Stimulated activated CD8-positive, alpha-beta memory T cell treated with anti-CD3 and anti-CD28 coated beads, Interleukin-7, amount 100 ng/mL, for 4 hours (primary cell): Measurements from ENCODE around the gene DCUN1D1.

Experiments used
- DNase-seq, 2 donors: peaks; one replicate each; pipeline ENCODE4 v3.0.0-alpha.2; 2020; ENCODE audit warnings: low read depth in 2 of 2

Gene DCUN1D1

GRCh38 chr3:182936239-182936917 lies 44.0 kb downstream of the DCUN1D1 start:
- DNase-seq, result no peak

- DNase-seq, result no peak
Observed at GRCh38 chr3:182935803-182936202, 44.5 kb downstream of the DCUN1D1 start.

DNA sequence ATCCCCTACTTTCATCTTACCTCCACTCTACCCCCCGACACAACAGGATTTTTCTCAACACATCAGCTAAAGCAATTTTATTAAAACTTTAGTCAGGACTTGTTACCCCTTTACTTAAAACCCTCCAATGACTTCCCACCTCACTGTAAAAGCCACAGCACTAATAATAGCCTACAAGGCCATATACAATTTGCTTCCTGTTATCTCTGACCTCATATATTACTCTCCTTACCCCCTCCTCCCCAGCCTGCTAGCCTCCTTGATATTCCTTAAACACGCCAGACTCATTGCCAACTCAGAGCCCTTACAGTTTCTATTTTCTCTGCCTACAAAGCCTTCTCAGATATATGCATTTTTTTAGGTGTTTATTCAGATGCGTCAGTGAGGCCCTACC lies 54.4 kb downstream of the DCUN1D1 start:
- DNase-seq, result no peak

DNA sequence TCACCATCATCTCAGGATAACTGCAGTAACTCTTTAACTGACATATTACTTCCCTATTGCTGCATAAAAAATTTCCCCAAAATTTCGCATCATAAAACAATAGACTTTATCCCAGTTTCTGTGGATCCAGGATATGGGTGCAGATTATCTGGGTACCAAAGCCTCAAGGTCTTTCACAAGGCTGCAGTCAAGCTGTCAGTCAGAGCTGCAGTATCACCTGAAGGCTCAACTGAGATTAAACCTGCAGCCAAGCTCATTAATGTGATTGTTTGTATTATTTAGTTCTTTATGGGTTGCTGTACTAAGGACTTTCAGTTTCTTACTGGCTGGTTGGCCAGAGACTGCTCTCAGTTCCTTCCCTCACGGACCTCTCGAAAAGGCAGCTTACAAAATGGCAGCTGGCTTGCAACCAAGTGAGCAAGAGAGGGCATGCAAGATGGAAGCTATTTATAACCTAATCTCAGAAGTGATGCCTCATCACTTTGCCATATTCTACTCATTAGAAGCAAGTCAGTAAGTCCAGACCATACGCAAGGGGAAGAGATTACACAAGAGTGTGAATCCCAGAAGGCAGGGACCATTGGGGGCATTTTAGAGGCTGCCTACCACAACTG lies 54.9 kb downstream of the DCUN1D1 start:
- DNase-seq, result no peak

DNA sequence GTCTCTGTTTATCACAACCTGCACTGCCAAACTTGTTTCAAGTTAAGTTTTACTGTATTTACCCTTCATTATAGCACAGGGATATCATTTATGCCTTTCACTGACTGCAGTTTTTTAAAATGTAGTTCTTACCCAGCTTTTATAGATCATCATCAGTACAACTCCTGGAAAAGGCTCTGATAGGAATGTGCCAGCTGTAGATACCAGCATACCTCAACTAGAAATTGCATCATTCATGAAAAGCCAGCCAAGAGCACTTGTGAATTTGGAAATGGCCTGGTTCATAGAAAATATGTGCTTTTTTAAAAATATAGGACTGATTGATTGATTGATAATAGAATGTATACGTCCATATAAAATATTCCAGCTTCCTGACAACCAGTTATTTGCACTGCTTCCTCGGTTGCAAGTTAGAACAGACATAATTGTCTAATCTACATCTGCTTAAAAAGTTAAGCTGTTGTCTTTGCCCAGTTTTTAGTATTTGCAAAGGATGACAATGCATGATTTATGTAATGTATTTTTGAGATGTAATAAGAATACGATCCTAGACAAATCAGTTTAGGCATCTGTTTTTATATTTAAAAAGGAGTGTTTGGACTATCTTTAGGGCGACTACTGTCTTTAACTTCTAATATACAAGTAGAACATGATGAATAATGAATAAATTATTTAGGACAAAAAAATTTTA lies 58.5 kb downstream of the DCUN1D1 start:
- no peak for DNase-seq

GRCh38 chr3:182920515-182921084 lies 59.7 kb downstream of the DCUN1D1 start:
- DNase-seq, result no peak

GRCh38 chr3:182919866-182920357 lies 60.4 kb downstream of the DCUN1D1 start:
- no peak for DNase-seq

DNA sequence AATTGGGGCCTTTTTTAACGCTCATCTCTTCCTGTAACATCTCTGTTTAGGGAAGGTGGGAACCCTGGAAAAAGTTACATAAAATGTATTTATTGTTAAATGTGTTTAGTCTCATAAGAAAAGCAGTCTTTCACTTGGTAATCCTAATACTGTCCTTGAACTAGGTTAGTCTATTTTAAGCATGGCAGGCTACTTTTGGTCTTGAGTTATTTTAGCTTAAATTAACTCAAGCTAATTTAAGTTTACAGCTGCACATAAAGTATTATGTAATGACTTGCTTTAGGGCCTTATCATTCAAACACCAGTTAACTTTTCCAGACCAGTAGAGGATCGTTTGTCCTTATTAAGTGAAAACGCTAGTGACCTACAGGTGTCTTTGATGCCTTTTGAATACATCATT lies 63.2 kb downstream of the DCUN1D1 start:
- DNase-seq, result no peak

DNA sequence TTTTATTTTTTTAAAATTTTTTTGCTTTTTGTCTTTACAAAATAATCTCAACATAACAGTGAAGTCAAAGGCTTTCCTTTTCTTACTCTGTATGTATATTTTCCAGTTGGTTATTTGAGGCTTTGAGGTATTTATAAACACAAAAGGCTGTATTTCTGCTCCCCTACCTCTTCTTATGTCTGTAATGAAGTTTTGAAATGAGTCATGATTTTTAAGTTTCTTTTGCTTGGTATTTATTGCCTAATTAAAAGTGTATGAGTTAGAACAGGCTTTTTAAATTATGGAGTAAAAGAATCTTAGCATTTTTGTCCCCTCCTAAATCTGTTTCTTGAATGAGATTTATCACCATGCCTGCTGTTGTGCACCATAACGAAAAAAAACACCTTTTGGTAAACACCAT lies 66.0 kb downstream of the DCUN1D1 start:
- no peak for DNase-seq

GRCh38 chr3:182913889-182914288 lies 66.4 kb downstream of the DCUN1D1 start:
- no peak for DNase-seq

GRCh38 chr3:182912474-182912873 lies 67.9 kb downstream of the DCUN1D1 start:
- DNase-seq, result no peak

DNA sequence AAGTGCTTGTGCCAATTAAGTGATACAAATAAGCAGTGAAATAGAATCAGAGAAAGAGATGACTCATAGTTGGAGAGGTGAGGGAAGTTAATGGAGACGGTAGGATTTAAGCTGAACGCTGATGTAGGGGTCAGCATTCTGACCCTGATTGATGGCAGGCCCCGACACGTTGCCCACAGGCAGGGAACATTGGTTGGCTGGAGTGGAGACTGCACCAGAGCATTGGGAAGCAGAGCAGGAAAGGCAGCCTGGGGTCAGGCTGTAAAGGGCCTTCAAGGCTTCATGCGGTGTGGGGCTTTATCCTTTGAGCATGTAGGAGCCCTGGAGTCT lies 68.6 kb downstream of the DCUN1D1 start:
- DNase-seq, result no peak

DNA sequence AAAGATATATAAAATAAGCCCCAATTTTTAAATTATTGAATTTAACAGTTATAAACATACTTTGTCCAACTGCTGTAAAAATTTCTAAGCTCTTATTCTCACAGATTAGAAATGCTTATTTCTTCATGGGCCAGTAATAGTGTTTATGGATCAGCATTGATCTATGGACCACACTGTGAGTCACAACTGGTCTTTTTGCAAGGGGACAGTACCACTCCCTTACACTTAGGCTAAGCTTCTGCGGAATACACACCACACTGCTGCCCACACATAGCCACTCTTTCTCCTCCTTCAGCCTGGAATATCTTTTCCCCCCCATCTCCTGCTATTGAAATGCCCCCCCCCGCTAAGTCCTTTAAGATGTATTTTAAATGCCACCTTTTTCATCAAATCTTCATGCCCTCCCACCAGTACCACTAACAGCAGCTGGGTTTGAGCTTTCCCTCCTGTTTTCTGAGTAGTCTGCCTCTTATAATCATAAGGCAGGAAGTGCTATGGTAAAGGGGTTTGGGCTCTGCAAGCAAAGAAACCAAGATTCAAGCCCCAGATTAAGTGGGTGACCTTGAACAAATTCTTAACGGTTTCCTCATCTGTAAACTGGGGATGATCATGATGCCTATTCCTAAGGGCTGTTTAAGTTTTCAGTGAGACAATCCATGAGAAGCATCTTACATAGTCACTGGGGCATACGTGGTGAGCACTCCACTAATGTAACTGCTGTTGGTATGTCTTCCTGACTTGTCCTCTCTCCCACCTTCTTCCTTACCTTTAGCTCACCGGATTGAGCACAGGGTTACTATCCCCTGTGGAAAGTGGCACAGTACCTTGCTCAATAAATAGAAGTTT lies 69.2 kb downstream of the DCUN1D1 start:
- no peak for DNase-seq

DNA sequence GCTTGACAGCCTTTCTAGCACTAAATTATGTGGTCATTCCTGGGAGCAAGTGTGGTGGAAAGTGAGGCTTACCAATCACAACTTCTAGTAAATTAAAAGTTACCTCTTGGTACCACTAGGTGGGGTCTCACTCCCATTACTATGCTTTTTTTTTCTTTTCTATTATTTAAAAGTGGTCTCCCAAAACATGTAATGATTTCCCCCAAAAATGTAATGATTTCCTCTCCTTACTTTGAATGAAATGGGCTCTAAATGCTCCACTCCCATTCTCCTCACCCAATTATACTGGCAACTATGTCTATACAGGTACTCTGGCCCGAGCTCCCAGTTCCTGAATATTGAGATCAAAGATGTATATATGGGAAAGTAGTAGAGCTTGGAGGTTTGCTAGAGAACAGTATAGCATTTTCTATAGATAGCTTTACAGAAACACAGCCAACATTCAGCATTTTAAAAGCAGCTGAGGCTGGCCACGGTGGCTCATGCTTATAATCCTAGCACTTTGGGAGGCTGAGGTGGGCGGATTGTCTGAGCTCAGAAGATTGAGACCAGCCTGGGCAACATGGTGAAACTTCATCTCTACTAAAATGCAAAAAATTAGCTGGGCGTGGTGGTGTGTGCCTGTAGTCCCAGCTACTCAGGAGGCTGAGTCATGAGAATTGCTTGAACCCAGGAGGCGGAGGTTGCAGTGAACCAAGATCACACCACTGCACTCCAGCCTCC lies 70.9 kb downstream of the DCUN1D1 start:
- DNase-seq, result no peak

- DNase-seq, result no peak
Observed at GRCh38 chr3:182908471-182908870, 71.9 kb downstream of the DCUN1D1 start.

- no peak for DNase-seq
Observed at GRCh38 chr3:182906036-182906435, 74.3 kb downstream of the DCUN1D1 start.

- no peak for DNase-seq
Observed at GRCh38 chr3:182905623-182906022, 74.7 kb downstream of the DCUN1D1 start.

DNA sequence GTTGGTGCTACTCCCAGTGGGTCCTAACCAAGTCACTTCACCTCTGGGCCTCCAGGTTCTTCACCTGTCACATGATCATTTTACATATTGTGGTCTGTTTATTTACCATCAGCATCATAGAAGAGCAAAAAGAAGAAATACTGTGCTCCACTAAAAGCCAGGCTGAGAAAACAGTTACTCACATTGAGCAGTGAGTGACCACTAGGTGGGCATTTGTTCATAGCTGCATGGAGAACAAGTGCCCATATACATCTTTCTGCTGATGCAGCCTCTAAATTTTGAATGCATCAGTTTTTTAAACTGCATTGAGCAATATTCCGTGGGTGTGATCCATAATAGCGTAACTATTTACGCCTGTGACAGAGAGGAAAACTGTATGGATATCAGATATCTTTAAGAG lies 76.2 kb downstream of the DCUN1D1 start:
- no peak for DNase-seq

- DNase-seq, result no peak
Observed at GRCh38 chr3:182902236-182902635, 78.1 kb downstream of the DCUN1D1 start.

- no peak for DNase-seq
Observed at GRCh38 chr3:182896553-182896952, 83.8 kb downstream of the DCUN1D1 start.

DNA sequence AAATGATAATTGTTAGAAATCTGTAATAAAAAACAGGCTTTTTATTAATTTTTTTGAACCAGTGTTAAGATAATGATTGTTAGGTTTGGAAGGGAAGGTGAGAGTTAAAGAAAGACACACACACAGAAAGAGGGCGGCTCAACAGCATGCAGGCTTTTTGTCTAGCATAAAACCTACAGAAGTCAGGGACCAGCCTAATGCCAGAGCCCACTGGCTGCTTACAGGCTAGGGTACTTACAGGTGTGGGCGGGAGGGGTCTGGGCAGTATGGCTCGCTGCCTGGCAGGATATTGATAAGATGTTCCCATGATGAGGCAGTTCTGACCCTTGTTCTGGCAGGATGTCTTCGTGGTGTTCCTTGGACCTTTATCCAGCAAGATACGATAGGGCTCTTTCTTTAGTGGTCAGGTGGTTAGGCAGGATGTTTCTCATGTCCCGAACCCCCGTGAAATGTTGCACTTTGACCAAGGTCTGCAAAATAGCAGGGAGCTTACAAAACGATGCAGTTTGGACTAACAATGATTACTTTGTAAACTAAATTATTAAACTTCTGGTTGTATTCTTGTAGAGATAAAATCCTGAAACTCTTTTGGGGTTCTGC lies 84.7 kb downstream of the DCUN1D1 start:
- DNase-seq, result no peak
